Non-pigmented ciliary epithelial cell (primary cell): Measurements from ENCODE around the gene INTU.
"Not testable (repeated sequence)": the region's sequence is repeated elsewhere in the genome, so short reads cannot be mapped to it uniquely, and the experiment has no call there.

ENCODE experiments used
- DNase-seq: peaks from one replicate; pipeline ENCODE4 v3.0.0-alpha.2; 2010; ENCODE audit warnings: low read depth

INTU gene

DNA sequence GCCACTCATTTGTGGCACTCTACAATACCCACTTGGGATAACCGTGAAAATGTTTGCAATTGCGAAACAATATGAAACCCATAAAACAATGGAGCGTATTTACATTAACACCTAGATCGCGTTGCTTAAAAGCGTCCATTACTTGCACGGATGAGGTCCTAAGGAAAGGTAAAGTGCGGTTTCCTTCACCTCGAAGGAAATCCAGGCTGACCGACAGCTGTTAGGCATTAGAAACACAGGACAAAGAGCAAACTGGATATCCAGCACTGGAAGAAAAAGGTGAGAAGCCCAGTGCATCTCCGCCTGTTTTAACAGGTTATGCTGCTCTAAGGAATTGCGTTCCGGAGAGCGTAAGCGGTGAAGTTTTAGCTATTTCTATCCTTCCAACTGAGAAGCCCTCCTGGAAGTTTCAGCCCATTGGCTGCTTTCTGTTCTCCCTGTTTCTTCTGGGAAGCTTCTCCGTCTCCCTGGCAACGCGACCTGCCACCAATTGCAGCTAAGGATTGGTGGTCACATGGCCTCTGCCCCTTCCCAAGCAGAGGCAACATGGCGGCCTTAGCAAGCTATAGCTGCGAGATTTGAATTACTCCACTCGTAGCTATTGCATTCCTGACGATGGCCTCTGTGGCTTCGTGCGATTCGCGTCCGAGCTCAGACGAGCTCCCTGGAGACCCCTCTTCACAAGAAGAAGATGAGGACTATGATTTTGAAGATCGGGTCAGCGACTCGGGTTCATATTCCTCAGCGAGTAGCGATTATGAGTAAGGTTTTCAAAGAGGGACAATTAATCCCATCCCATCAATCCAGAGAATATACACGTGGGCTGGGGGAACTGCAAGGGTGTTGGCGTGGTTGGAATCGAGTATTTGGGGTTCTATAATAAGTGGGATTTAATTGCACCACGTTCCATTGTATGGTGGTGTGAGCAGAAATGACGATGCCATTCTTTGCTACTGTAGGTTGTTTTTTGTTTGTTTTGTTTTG, at the start of gene INTU:
INTU (plus strand) TSS at position 538 of the 984 bp plus-strand sequence; CDS start at position 616, 78 bp downstream.
- peak; percentile 94 for DNase-seq

DNA sequence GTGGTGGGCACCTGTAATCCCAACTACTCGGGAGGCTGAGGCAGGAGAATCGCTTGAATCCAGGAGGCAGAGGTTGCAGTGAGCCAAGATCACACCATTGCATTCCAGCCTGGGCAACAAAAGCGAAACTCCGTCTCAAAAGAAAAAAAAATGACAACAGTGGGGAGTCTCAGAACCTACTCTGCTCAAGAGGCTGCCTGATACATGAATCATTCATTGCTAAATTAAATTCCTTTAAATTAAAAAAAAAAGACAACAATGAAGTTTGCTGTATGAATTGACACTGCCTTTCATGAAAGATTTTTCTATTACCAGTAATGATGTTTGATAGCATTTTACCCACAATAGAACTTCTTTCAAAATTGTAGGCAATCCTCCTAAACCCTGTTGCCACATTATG, 46.3 kb upstream of the INTU start:
- not testable (repeated sequence) for DNase-seq

DNA sequence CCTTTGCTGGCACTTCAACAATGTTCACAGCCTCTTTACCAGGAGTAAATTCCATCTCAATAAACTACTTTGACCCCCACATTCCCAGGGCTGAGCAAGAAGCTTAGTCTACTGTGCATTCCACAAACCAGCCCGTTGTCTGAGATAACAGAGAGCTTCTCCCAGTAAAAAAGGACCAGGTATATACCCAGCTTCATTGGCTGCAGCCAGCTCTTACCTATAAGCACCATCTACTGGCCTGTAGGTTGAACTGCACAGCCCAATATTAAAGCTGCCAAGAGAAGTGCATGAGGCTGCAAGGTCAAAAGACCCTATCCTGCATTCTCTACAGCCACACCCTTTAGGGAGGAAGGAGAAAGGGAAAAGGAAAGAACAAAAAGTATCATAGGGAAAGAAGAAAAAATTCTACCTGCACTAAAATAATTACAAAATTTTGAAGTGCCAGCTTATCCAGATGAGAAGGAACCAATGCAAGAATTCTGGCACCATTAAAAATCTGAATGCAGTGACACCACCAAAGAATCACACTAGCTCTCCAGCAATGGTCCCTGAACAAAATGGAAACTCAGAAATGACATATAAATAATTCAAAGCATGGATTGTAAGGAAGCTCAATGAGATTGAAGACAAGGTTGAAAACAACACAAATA, 45.7 kb upstream of the INTU start:
- no peak for DNase-seq

DNA sequence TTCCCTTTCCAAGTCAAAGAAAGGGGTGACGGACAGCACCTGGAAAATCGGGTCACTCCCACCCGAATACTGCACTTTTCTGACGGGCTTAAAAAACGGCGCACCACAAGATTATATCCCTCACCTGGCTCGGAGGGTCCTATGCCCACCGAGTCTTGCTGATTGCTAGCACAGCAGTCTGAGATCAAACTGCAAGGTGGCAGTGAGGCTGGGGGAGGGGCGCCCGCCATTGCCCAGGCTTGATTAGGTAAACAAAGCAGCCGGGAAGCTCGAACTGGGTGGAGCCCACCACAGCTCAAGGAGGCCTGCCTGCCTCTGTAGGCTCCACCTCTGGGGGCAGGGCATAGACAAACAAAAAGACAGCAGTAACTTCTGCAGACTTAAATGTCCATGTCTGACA, 43.6 kb upstream of the INTU start:
- DNase-seq, result not testable (repeated sequence)

DNA sequence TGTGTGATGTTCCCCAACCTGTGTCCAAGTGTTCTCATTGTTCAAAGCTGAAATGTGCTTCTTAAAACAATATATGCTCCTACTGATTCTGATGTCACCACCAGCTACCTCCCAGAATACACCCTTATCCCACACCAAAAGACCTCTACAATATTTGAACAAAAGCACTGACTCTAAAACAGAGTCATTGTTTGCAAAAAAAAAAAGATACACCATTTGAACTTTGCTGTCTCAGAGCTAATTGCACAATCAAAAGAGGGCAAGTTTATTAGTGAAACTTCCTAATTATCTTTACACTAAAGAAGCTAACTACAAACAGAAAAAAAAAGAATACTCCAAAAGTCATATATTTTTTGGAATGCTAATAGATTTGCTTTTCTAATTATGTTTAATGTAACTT, 34.1 kb upstream of the INTU start:
- no peak for DNase-seq

DNA sequence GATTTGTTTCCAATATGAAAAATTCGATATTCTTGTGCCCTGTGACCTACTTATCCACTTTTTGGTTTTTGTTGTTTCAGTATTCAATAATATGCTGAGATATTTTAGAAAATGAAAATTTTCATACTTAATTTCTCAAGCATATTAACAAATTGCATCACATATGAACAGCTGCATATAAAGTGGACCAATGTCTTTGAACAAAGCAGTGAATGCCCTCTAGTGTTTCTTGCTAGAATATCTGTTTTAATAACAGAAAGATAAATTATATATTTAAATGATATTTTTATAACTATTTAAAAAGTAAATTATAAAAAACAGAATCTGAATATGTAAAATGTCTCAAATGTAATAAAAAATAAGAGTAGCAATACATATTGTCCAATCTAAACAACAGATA, 31.7 kb upstream of the INTU start:
- no peak for DNase-seq

DNA sequence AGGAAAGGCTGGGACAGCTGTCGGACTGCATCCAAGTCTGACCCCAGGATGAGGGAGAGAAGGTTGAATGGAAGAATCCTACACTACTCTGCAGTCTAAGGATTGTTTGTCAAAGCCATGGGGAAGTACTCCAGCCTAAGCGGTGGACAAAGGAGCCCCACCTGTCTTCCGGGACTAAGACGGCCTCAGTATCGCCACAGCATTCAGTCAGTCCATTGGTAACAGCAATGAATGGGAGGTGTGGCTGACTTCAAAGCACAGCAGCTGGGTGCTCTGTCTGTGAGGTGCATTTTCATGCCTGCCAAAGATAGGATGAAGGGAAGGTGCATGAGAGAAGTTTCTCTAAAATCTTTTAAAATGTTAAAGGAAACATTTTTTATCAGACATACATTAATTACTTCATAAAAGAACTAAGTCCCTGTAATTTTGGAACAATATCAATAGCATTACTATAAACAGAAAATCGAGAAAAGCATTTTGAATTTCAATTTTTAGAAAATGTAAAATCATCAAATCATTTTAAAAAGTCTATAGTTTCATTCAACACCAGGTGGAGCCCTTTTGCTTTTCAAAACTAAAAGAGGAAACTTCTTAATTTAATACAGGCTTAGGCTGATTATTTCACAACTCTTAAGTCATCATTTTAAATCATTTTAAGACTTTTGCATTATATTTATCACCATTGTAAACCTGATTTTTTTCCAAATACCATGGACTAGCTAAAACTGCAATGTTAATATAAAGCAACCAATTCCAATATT, 27.6 kb upstream of the INTU start:
- DNase-seq, result no peak

DNA sequence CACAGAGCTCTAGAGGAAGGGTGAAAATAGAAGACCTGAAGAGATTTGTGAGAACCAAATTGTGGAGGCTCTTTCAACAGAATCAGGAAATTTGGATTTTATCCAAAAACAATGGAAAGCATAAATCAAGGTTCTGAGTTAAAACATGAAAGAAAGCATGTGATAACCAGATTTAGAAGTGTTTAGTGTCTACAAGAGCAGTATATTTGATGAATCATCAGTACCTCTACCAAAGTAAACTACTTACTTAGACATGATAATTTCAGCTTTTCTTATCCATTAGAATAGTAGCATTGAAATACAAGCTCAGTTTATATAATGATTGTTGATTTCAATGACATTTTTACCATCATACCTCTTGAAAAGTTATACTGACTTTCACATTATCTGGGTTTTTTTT, 25.9 kb upstream of the INTU start:
- no peak for DNase-seq

DNA sequence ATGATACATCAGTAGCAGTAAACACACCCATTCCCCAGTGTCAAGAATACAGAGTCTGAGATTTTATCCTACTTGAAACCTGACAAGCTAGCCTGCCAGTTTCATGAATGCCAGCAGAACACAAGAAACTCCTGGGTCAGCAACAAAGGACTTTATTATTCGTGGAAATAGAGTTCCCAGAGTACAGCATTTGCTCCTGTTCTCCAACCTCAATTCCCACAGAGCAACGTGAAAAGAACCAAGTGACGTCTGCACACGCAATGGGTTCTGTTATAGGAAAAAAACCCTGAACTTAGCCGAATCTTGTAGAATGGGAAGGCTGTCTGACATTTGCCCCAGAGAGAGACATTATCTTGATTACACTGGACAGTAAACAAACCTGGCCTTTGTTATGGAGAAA, 23.3 kb upstream of the INTU start:
- DNase-seq, result no peak

DNA sequence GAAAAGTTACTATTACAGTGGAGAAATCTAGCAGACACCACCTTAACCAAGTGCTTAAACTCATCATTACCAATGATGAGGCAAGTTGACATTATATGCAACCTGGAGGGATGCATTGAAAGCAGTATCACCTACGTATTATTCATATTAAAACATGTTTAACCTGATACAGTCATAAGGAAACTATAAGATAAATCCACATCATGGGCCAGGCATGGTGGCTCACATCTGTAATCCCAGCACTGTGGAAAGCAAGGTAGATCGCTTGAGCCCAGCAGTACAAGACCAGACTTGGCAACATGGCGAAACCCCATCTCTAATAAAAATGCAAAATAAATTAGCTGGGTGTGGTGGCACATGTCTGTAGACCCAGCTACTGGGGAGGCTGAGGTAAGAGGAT, 22.3 kb upstream of the INTU start:
- no peak for DNase-seq

DNA sequence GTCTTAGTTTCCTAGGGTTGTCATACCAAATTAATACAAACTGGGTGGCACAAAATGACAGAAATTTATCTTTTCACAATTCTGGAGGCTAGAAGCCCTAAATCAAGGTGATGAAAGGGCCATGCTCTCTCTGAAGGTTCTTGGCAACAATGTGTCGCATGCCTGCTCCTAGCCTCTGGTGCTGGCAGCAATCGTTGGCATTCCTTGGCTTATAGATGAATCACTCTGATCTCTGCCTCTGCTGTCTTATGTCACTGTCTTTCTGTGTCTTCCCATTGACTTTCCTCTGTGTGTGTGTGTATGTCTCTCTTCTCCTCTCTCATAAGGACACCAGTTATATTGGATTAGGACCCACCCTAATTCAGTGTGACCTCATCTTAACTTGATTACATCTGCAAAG, 15.9 kb upstream of the INTU start:
- no peak for DNase-seq

DNA sequence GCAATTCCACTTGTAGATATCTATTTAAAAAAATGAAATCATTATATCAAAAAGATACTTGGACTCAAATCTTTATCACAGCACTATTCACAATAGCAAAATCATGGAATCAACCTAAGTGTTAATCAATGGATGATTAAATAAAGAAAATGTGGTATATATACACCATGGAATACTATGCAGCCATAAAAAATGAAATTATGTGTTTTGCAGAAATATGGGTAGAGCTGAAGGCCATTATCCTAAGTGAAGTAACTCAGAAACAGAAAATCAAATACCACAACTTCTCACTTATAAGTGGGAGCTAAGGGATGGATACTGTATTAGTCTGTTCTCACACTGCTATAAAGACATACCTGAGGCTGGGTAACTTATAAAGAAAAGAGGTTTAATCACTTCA, 14.3 kb upstream of the INTU start:
- no peak for DNase-seq

DNA sequence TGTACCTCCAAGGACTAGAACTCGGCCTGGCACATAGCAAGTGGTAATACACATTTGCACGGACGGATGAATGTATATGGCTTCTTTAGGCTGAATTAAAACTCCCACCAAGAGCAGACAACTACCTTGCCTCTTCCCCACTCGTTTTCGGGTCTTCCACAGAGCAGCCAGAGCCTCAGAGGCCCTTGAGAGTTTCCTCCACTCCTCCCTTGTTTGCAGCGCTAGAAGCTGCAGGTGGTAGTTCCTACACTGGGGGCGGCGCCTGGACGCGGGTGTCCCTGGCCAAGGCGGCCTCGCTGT, 10.2 kb upstream of the INTU start:
- DNase-seq, result no peak

DNA sequence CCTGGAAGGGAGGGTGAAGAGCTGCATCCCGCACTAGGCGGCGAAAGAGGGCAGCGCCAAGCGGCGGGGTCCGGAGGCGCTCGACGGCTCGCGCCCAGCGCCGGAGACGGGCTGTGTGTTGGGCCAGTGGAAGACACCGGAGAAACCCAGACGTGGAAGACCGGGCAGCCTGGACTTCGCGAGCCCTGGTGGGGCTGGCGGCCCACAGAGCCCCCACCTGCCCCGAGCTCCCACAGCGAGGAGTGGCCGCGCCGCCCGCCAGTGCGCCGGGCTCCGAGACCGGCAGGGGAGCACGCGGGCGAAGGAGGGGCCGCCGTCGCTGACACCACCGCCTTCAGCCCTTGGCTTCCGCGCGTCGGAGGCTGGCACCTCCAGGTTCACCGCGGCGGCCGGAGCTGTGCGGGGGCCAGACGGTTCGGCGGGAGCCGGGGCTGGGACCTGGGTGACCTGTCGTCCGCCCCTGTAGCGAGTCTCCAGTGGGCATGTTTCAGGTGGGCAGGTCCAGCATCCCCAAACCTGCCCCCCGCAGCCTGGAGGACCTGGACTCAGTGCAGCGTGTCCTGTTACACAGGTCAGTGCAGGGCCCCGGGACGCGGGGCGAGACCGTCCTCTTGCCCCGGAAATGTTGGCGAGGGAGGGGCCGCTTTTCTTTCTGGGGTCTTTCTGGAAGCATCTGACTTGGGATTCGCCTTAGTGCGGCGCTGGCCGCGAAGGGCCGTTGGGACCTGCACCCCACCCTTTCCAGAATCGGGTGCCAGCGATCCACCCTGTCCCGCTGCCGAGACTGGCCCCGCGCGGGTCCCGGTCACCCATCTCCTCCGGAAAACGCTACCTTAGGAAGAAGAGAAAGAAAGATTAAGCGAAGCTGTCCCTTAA, 9.6 kb upstream of the INTU start:
- DNase-seq, result no peak

DNA sequence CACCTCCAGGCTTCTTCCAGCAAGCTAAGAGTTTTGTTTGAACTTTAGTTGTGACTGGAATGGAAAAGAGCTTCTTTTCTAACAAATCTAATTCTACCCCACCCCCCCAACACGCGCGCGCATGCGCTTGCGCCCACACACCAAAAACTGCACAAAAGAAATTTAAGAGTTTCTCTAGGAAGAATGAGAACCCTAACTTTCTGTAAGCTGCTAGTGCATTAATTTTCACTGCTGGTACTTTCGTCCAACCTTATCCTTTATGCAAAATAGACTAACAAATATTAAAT, 9.0 kb upstream of the INTU start:
- DNase-seq, result no peak

DNA sequence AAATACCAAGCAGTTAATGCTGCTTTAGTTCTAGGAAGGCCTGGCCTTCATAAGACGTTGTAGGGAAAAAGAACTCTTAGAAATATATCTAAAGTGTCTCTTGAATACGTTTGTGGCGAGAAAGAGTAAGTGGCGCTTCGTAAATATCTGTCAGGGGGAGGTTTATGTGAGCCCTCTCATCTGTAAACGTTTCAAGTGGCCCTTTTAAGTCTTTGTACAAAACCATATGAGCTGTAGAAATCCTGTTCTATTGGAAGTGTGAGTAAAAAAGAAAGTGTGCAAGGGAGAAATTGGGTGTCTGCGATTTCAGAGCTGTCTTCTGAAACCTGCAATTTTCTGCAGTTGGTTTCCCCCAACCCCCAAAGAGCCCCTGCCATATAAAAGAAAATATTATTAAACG, 8.6 kb upstream of the INTU start:
- DNase-seq, result no peak

DNA sequence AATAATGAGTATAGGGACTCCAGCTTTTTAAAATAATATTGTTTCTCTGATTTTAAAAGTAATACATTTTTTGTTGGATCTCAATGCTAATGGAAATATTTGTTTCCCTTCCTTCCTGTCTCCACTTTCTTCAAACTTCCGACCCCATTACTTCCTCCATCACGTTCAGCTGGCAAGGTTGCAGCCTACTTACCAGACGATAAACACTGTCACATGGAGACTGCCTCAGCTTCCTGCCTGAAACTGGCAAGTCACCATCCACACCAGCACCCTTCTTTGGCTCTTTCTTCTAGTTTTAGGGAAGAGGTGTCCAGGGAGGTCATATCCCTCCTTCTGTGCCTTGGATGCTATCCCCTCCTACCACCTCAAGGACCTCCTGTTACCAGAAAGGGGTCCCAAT, 3.4 kb upstream of the INTU start:
- no peak for DNase-seq

DNA sequence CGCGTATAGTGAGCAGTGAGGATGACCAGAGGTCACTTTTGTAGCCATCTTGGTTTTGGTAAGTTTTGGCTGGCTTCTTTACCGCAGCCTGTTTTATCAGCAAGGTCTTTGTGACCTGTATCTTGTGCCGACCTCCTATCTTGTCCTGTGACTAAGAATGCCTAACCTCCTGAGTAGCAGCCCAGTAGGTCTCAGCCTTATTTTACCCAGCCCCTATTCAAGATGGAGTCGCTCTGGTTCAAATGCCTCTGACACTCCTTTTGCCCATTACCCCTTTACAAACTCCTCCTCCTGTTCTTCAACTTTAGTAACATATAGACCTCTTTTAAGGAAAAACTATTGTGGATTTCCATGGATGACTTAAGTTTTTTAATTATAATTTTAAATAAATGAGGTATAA, 2.6 kb upstream of the INTU start:
- DNase-seq, result no peak

DNA sequence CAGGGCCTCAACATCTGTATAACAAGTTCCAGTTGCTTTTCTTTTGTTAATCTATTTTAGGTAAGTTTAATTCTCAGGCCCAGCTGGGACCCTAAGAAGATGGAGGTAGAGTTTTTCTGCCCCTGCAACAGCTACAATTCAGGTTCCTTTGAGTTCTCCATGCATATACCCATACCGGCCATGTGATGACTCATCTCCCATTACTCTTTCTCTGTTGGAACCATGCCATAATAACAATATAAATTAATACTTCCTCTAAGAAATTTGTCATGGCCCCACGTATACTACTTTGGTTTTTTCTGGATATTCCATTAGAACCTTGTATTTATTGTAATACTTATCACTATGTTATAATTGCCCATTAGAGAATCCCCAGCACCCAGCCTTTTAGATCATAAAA, 1.3 kb upstream of the INTU start:
- DNase-seq, result no peak

DNA sequence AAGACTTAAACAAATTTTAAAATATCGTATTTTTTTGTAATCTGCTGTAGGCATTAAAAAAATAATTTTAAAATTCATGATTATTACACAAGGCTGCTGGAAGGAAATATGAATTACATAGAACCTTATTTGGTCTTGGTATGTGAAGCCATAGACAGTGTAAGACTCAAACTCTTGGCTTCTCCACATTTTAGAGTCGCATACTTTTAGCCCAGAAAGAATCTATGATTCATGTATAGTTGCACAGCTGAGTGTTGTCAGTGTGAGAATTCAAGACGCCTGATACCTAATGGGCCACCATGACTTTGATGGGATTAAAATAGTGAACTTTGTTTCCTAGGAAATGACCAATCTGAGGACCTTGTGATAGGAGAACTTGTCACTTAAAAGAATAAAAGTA, 1.4 kb downstream of the INTU start:
- DNase-seq, result peak; percentile 90

DNA sequence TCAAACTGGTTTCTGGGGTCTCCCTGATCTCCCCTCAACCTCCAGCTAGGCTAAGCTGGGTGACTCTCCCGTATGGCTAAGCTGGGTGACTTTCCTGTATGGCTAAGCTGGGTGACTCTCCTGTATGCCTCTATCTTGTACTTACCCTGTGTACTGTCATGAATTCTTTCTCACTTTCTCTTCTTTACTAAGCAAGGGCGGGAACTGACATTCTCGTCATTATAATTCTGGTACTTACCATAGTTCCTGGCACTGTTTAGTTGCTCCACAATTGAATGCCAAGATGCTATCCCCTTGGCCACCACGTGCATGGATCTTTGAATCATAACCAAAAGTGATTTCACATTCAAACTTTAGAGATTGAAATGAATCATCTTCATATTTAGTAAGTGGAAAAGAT, 8.8 kb downstream of the INTU start:
- DNase-seq, result no peak

DNA sequence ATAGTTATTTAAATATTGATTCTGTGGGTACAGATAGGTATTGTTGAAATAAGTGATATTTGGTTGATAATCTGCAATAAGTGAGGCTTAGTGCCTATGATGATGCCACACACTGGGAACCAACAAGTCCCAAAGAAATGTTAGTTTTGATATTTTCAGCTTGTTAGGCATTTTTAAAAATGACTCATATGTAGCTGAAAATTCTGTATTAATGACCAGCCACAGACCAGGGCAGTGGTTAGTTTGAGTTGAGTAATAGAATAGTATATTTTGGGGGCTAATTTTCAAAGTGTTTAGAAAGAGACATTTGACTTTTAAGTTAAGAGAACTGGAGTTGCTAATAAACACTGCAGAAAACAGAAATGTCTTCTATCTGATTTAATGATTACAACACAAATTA, 9.4 kb downstream of the INTU start:
- no peak for DNase-seq
